NB4 (cell line): ENCODE measurements around the gene ZBTB7C.

Source experiments
- DNase-seq: peaks from one replicate; pipeline ENCODE4 v3.0.0; 2010; ENCODE audit warnings: low read depth
- H3K4me3 ChIP-seq: one replicate; pipeline ENCODE4 v1.5.1; 2011; ENCODE audit warnings: mild to moderate bottlenecking, low read depth, low read length, moderate library complexity
- CTCF ChIP-seq: IDR thresholded peaks from one replicate; pipeline ENCODE4 v1.5.1; 2012; ENCODE audit warnings: low read depth, low read length
- MAX ChIP-seq: IDR thresholded peaks from 2 replicates; pipeline ENCODE4 v1.6.1; 2011; ENCODE audit warnings: low read depth, low read length
- MYC ChIP-seq: IDR thresholded peaks from 2 replicates; pipeline ENCODE4 v1.6.1; 2011; ENCODE audit warnings: low read depth, low read length
- POLR2A ChIP-seq: IDR thresholded peaks from 2 replicates; pipeline ENCODE4 v1.6.1; 2011; ENCODE audit warnings: mild to moderate bottlenecking; ENCODE audit not compliant: insufficient read length; ENCODE audit errors: extremely low read depth

ZBTB7C gene

GRCh38 chr18:48007955-48008701 lies 401.1 kb downstream of the ZBTB7C start:
- TF ChIP-seq CTCF (peak; percentile 13), MYC (no peak)
- peak overlapping the region; percentile 32 for H3K4me3 ChIP-seq
- peak; percentile 78 for DNase-seq

- TF ChIP-seq POLR2A (no peak), CTCF (no peak), MYC (no peak)
- no peak overlapping the region for H3K4me3 ChIP-seq
- DNase-seq, result no peak
Measured at GRCh38 chr18:48007381-48007780, 401.8 kb downstream of the ZBTB7C start.

- TF ChIP-seq MYC (no peak), POLR2A (no peak), MAX (no peak), CTCF (no peak)
- H3K4me3 ChIP-seq, result no peak overlapping the region
Measured at GRCh38 chr18:48006415-48007175, 402.6 kb downstream of the ZBTB7C start.

GRCh38 chr18:48004577-48004976 lies 404.6 kb downstream of the ZBTB7C start:
- H3K4me3 ChIP-seq, result no peak overlapping the region
- no peak for DNase-seq
- TF ChIP-seq POLR2A, result no peak
- no peak for TF ChIP-seq MAX
- no peak for TF ChIP-seq CTCF
- no peak for TF ChIP-seq MYC

More at GRCh38 chr18:48006415-48007175, 402.6 kb downstream of the ZBTB7C start:
- DNase-seq, result no peak

- no peak overlapping the region for H3K4me3 ChIP-seq
- no peak for TF ChIP-seq POLR2A
- no peak for TF ChIP-seq MYC
- TF ChIP-seq CTCF, result no peak
- no peak for TF ChIP-seq MAX
- peak; percentile 57 for DNase-seq
Measured at GRCh38 chr18:48003426-48004349, 405.5 kb downstream of the ZBTB7C start.
